Kidney (tissue), 14 donors: Measurements from ENCODE around the gene STK16. TPM values are rescaled to one million over a fixed set of nuclear protein-coding genes. Genes with fewer than 3 reads are reported as not detected.

ENCODE experiments used
- DNase-seq, 5 donors: peaks; one replicate each; pipeline ENCODE4 v3.0.0-alpha.2; 2013 to 2020
- FAIRE-seq: peaks from 2 replicates; lab custom pipeline; 2012; peaks lifted over from hg19 to GRCh38; lab: Jason Lieb, UNC
- H3K27ac ChIP-seq, 2 donors: one replicate each; pipeline ENCODE4 v1.7.0; 2013; ENCODE audit warnings: low read depth in 2 of 2, low read length in 2 of 2, inconsistent platforms in 1 of 2
- H3K27me3 ChIP-seq: one replicate; pipeline ENCODE4 v1.7.1; 2013; ENCODE audit warnings: low read length, inconsistent platforms; ENCODE audit not compliant: control insufficient read depth, insufficient read depth
- H3K36me3 ChIP-seq, 3 donors: one replicate each; pipeline versions ENCODE4 v1.7.0 to v1.7.1; 2013; ENCODE audit warnings: low read length in 3 of 3, control low read depth in 1 of 3, inconsistent platforms in 1 of 3; ENCODE audit not compliant: insufficient read depth in 3 of 3, control insufficient read depth in 2 of 3
- H3K4me1 ChIP-seq, 3 donors: one replicate each; pipeline versions ENCODE4 v1.7.0 to v1.7.1; 2013; ENCODE audit warnings: low read length in 3 of 3, inconsistent platforms in 1 of 3, low read depth in 1 of 3; ENCODE audit not compliant: control insufficient read depth in 2 of 3, insufficient read depth in 2 of 3
- H3K4me3 ChIP-seq, 3 donors: one replicate each; pipeline versions ENCODE4 v1.7.0 to v1.8.1; 2013; ENCODE audit warnings: low read length in 3 of 3, control low read depth in 1 of 3, inconsistent platforms in 1 of 3
- H3K9ac ChIP-seq, 3 donors: one replicate each; pipeline versions ENCODE4 v1.7.0 to v1.7.1; 2013; ENCODE audit warnings: low read length in 3 of 3, control low read depth in 1 of 3, inconsistent platforms in 1 of 3
- H3K9me3 ChIP-seq, 3 donors: one replicate each; pipeline versions ENCODE4 v1.7.0 to v1.7.1; 2013; ENCODE audit warnings: low read length in 3 of 3, control low read depth in 1 of 3, inconsistent platforms in 1 of 3; ENCODE audit not compliant: control insufficient read depth in 2 of 3, insufficient read depth in 1 of 3
- CTCF ChIP-seq: IDR thresholded peaks from 3 replicates; pipeline ENCODE4 v1.5.1; 2012; ENCODE audit warnings: mild to moderate bottlenecking, moderate library complexity, borderline replicate concordance; ENCODE audit not compliant: insufficient read depth; ENCODE audit errors: extremely low read depth
- intact Hi-C: fragments of 100-400 bp; cut with DNase I; formaldehyde crosslinking; loops from one replicate; pipeline ENCODE4 v1.11.1; 2022
- polyA plus RNA-seq: library from polyadenylated mRNA; stranded (reverse); fragments of 350-450 nt; fragmentation: Illumina TruSeq; extraction: RNeasy Lipid Tissue Mini Kit (QIAGEN cat#74804); gene quantifications from one replicate; pipeline ENCODE4 v1.2.3, GENCODE V29; 2014; ENCODE audit warnings: low read depth, low replicate concordance; ENCODE audit not compliant: insufficient read depth
- total RNA-seq: library from RNA; stranded (reverse); fragmentation: NEBNext Ultra II Directional; extraction: Animal tissue kit (Norgen Biotek cat#: 25700); gene quantifications from one replicate; pipeline ENCODE4 v1.2.1, GENCODE V29; 2021
- donor health status: control.
- donor health status: control.
- donor health status: control.
- donor health status: control.
- donor health status: control.
- donor health status: DM: yes; HTN: yes; CAD: no.
- donor health status: Normal renal cell carcinoma (clear cell type).

Gene STK16
- total and polyA plus RNA-seq, 2 donors from 2014 or later: 29.9 to 53.8 TPM

DNA sequence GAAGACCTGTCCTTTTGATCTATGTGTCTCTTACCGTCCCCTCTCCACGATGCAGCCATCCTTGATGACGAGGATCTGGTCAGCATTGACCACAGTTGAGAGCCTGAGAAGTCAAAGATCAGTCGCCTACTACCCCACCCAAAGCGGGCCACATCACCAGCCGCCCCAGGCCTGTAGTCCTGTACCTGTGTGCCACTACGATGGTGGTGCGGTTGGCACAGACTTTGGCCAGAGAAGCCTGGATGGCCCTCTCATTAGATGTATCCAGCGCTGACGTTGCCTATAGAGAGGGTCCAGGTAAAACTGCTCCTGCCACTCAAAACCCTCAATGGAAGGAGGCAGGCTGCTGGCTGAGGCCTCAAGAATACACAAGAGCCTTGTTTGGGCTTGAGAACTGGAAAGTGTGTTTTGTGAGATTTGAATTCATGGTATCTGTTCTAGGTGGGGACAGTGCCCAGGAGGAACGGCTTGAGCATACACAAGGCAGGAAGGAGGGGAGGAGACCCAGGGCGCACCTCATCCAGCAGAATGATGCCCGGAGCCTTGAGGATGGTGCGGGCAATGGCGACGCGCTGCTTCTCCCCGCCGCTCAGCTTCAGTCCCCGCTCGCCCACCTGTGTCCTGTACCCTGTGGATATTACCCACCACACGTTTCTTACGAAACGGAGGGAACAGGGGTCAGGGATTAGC, 34.9 kb upstream of the STK16 start:
- no peak for FAIRE-seq
- intact Hi-C loops: no loop called here
- peaks cover 8 to 14% (median 9%) of the 10 kb centered on the region in 3 donors for H3K4me1 ChIP-seq
- no peak overlapping the region for H3K4me3 ChIP-seq
- no peak overlapping the region for H3K9ac ChIP-seq
- H3K9me3 ChIP-seq: no peaks in the 10 kb centered on the region
- H3K27me3 ChIP-seq: no peaks in the 10 kb centered on the region
- peaks cover 2 to 32% (median 20%) of the 10 kb centered on the region in 3 donors for H3K36me3 ChIP-seq
- no peak overlapping the region for H3K27ac ChIP-seq
- no peak for DNase-seq
- no peak for TF ChIP-seq CTCF

DNA sequence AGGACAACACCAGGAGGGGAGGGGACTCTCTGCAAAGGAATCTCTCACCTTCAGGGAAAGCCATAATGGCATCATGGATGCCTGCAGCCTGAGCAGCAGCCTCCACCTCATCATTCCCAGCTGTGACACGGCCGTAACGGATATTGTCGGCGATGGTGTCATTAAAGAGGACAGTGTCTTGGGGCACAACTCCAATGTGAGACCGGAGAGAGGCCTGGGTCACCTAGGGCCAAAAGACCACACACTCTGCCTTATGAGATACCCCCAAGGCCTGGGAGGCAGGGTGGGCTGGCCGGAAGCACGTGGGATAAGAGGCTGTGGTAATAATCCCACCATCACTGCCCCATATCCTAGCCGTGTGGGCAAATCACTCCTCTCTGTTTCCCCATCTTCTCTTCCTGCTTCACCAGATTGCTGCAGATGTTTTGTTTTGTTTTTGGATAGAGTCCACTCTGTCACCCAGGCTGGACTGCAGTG, 34.4 kb upstream of the STK16 start:
- Histone ChIP-seq H3K27me3 (no peaks in the 10 kb centered on the region), H3K4me1 (peaks cover 8 to 13% (median 9%) of the 10 kb centered on the region in 3 donors), H3K9ac (no peak overlapping the region), H3K9me3 (no peaks in the 10 kb centered on the region), H3K4me3 (no peak overlapping the region), H3K27ac (no peak overlapping the region), H3K36me3 (peaks cover 2 to 32% (median 20%) of the 10 kb centered on the region in 3 donors)
- TF ChIP-seq CTCF: no peak
- DNase-seq (no peak), FAIRE-seq (no peak)
- intact Hi-C loops: no loop called here

DNA sequence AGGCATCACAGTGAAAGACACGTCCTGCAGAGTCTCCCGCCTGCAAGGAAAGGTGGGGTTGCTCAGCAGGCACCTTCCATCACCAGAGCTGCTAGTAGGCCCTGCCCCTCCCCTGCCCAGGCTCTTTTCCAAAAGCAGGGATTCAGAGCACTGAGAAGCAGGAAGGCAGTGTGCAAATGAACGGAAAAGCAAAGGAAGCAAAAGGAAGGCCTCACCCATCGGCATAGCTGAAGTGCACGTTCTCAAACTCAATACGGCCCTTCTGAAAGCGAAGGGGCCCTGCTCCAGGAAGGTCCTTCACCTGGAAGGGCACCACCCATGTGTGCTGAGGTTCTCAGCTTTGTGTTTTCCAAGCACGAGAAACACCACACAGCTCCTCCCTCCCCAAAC, 32.3 kb upstream of the STK16 start:
- H3K27ac ChIP-seq: no peak overlapping the region
- H3K4me1 ChIP-seq: peaks cover 0 to 4% (median 2%) of the 10 kb centered on the region in 3 donors
- intact Hi-C loops: no loop called here
- H3K4me3 ChIP-seq: no peak overlapping the region
- FAIRE-seq: no peak
- no peak for DNase-seq
- no peak for TF ChIP-seq CTCF
- H3K9ac ChIP-seq: no peak overlapping the region
- no peaks in the 10 kb centered on the region for H3K27me3 ChIP-seq
- H3K9me3 ChIP-seq: no peaks in the 10 kb centered on the region
- peaks cover 2 to 37% (median 20%) of the 10 kb centered on the region in 3 donors for H3K36me3 ChIP-seq
